Suprapubic skin (tissue), 4 donors: Measurements from ENCODE around the gene ENPEP. TPM values are rescaled to one million over a fixed set of nuclear protein-coding genes. Genes with fewer than 3 reads are reported as not detected.

Source experiments
- DNase-seq, 2 donors: peaks; one replicate each; pipeline ENCODE4 v3.0.0-alpha.2; 2019; ENCODE audit warnings: low spot score in 2 of 2
- H3K27ac ChIP-seq: fragments of 200-600 bp; sonication (generic); one replicate; pipeline ENCODE4 v1.5.1; 2019
- H3K27me3 ChIP-seq: fragments of 200-600 bp; sonication (generic); one replicate; pipeline ENCODE4 v1.5.1; 2019
- H3K36me3 ChIP-seq: fragments of 200-600 bp; sonication (generic); one replicate; pipeline ENCODE4 v1.5.1; 2019
- H3K4me1 ChIP-seq: fragments of 200-600 bp; sonication (generic); one replicate; pipeline ENCODE4 v1.5.1; 2019
- H3K4me3 ChIP-seq: fragments of 200-600 bp; sonication (generic); one replicate; pipeline ENCODE4 v1.5.1; 2019; ENCODE audit warnings: mild to moderate bottlenecking
- H3K9me3 ChIP-seq: fragments of 200-600 bp; sonication (generic); one replicate; pipeline ENCODE4 v1.5.1; 2019
- CTCF ChIP-seq, 2 donors: fragments of 200-600 bp in 1 of 2; fragments of 450-650 bp in 1 of 2; sonication (generic) in 1 of 2; IDR thresholded peaks; one replicate each; pipeline ENCODE4 v1.5.1; 2016 to 2019; ENCODE audit warnings: antibody characterized with exemption in 2 of 2, mild to moderate bottlenecking in 1 of 2, moderate library complexity in 1 of 2
- EP300 ChIP-seq: sonication (generic); formaldehyde crosslinking; IDR thresholded peaks from one replicate; pipeline ENCODE4 v1.6.1; 2017; ENCODE audit warnings: antibody characterized with exemption
- POLR2A ChIP-seq, 2 donors: fragments of 450-650 bp; IDR thresholded peaks; one replicate each; pipeline ENCODE4 v1.6.1; 2017; ENCODE audit warnings: antibody characterized with exemption in 2 of 2, mild to moderate bottlenecking in 2 of 2, moderate library complexity in 2 of 2
- POLR2AphosphoS5 ChIP-seq, 3 donors: sonication (generic); formaldehyde crosslinking; IDR thresholded peaks; one replicate each; pipeline ENCODE4 v1.6.1; 2017; ENCODE audit warnings: antibody characterized with exemption in 3 of 3
- WGBS: methylation state at CpG from one replicate; pipeline ENCODE4 v1.1.5; 2018; 5-methylcytosine and 5-hydroxymethylcytosine counted together
- total RNA-seq, 4 donors: library from RNA; depleted of rRNA; stranded (reverse); fragments of >200 nt; gene quantifications; one replicate each; pipeline ENCODE4 v1.1.0, GENCODE V29; 2016

ENPEP gene
- total RNA-seq, 4 donors from 2014 or later = 0.91 to 2.5 (median 1.7) TPM

GRCh38 chr4:110540581-110540980 is 64.6 kb downstream of the ENPEP start:
- Histone ChIP-seq H3K27ac (no peak overlapping the region), H3K27me3 (no peaks in the 10 kb centered on the region), H3K4me3 (no peak overlapping the region), H3K9me3 (no peaks in the 10 kb centered on the region), H3K4me1 (no peaks in the 10 kb centered on the region), H3K36me3 (no peaks in the 10 kb centered on the region)
- WGBS = 52% methylated on average over 3 of the region's 3 CpGs
- no peak for DNase-seq
- TF ChIP-seq POLR2AphosphoS5 (IDR thresholded peaks at IDR 0.05) (no peak), EP300 (no peak)

GRCh38 chr4:110540982-110541451 is 65.1 kb downstream of the ENPEP start:
- H3K36me3 ChIP-seq = no peaks in the 10 kb centered on the region
- H3K27me3 ChIP-seq = no peaks in the 10 kb centered on the region
- no peaks in the 10 kb centered on the region for H3K9me3 ChIP-seq
- no peak overlapping the region for H3K27ac ChIP-seq
- TF ChIP-seq POLR2AphosphoS5 (IDR thresholded peaks at IDR 0.05) = no peak
- TF ChIP-seq POLR2A (IDR thresholded peaks at IDR 0.05) = no peak
- TF ChIP-seq EP300 = no peak
- no peak for TF ChIP-seq CTCF (IDR thresholded peaks at IDR 0.05)
- DNase-seq = no peak
- H3K4me1 ChIP-seq = no peaks in the 10 kb centered on the region
- H3K4me3 ChIP-seq = no peak overlapping the region
- 40% methylated on average over 1 of the region's 1 CpG for WGBS

- WGBS = 74% methylated on average over 2 of the region's 2 CpGs
- Histone ChIP-seq H3K36me3 (no peaks in the 10 kb centered on the region), H3K27ac (no peak overlapping the region), H3K4me1 (no peaks in the 10 kb centered on the region), H3K9me3 (no peaks in the 10 kb centered on the region), H3K4me3 (no peak overlapping the region), H3K27me3 (no peaks in the 10 kb centered on the region)
- no peak for DNase-seq
- no peak for TF ChIP-seq POLR2A (IDR thresholded peaks at IDR 0.05)
- TF ChIP-seq CTCF (IDR thresholded peaks at IDR 0.05) = no peak
- no peak for TF ChIP-seq EP300
- TF ChIP-seq POLR2AphosphoS5 (IDR thresholded peaks at IDR 0.05) = no peak
Observed at GRCh38 chr4:110543577-110543976, 67.6 kb downstream of the ENPEP start.

GRCh38 chr4:110544594-110544993 is 68.6 kb downstream of the ENPEP start:
- no peaks in the 10 kb centered on the region for H3K27me3 ChIP-seq
- no peak for TF ChIP-seq POLR2A (IDR thresholded peaks at IDR 0.05)
- no peak for TF ChIP-seq POLR2AphosphoS5 (IDR thresholded peaks at IDR 0.05)
- TF ChIP-seq EP300 = no peak
- no peak for TF ChIP-seq CTCF (IDR thresholded peaks at IDR 0.05)
- H3K4me3 ChIP-seq = no peak overlapping the region
- H3K27ac ChIP-seq = no peak overlapping the region
- H3K36me3 ChIP-seq = no peaks in the 10 kb centered on the region
- H3K9me3 ChIP-seq = no peaks in the 10 kb centered on the region
- DNase-seq = no peak
- H3K4me1 ChIP-seq = no peaks in the 10 kb centered on the region

GRCh38 chr4:110550260-110550659 is 74.3 kb downstream of the ENPEP start:
- 88% methylated on average over 1 of the region's 1 CpG for WGBS
- H3K36me3 ChIP-seq = no peaks in the 10 kb centered on the region

More at GRCh38 chr4:110550260-110550659, 74.3 kb downstream of the ENPEP start:
- Histone ChIP-seq H3K27me3 (no peaks in the 10 kb centered on the region), H3K9me3 (no peaks in the 10 kb centered on the region), H3K4me3 (no peak overlapping the region), H3K27ac (no peak overlapping the region), H3K4me1 (no peaks in the 10 kb centered on the region)
- no peak for TF ChIP-seq POLR2AphosphoS5 (IDR thresholded peaks at IDR 0.05)
- TF ChIP-seq POLR2A (IDR thresholded peaks at IDR 0.05) = no peak
- TF ChIP-seq CTCF (IDR thresholded peaks at IDR 0.05) = no peak
- DNase-seq = no peak
